ENCODE measurements around the gene EP400. TPM values are rescaled to one million over a fixed set of nuclear protein-coding genes. Genes with fewer than 3 reads are reported as not detected.

EP400 gene
- total RNA-seq, 1 experiment from 2014 or later: 60.5 TPM

DNA sequence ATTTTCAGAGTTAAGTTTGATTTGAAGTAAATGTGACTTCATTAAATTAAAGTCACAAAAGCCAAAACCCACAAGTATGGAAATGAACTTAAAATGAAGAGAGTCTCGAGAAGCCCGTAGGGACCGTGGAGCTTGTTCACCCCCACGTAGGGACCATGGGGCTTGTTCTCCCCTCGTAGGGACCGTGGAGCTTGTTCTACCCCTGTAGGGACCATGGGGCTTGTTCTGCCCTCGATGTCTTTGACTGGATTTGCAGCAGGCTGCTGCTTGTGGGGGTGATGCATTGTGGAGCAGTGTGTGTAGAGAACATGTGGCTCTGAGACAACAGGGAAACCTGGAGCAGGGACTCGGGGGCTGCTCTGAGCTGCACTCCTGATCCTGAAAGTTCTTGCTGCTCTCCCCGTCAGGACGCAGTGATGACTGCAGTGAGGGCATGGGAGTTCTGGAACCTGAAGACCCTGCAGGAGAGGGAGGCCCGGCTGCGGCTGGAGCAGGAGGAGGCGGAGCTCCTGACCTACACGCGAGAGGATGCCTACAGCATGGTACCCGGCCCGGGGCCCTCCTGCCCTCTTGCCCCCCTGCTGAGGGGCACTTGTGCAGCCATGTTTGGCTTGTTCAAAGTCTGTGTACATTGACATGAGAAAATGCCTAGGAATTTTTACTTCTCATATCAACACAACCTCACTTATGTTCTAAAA, 94.2 kb downstream of the EP400 start:
- no peaks in the 10 kb centered on the region for H3K4me1 ChIP-seq
- ChIA-PET CTCF (no interaction called here), POLR2A (no interaction called here)
- BruUV-seq (replicated peaks): no TSS peak
- H3K9me3 ChIP-seq: no peaks in the 10 kb centered on the region
- H3K36me3 Mint-ChIP-seq (ENCODE audit: insufficient read depth, unreplicated experiment): peaks cover 64% of the 10 kb centered on the region
- TF ChIP-seq, protein P1, sequence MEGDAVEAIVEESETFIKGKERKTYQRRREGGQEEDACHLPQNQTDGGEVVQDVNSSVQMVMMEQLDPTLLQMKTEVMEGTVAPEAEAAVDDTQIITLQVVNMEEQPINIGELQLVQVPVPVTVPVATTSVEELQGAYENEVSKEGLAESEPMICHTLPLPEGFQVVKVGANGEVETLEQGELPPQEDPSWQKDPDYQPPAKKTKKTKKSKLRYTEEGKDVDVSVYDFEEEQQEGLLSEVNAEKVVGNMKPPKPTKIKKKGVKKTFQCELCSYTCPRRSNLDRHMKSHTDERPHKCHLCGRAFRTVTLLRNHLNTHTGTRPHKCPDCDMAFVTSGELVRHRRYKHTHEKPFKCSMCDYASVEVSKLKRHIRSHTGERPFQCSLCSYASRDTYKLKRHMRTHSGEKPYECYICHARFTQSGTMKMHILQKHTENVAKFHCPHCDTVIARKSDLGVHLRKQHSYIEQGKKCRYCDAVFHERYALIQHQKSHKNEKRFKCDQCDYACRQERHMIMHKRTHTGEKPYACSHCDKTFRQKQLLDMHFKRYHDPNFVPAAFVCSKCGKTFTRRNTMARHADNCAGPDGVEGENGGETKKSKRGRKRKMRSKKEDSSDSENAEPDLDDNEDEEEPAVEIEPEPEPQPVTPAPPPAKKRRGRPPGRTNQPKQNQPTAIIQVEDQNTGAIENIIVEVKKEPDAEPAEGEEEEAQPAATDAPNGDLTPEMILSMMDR (IDR thresholded peaks at IDR 0.05; ENCODE audit: insufficient read depth in 1 of 2, low read depth in 1 of 2, low read length in 1 of 2, severe bottlenecking in 1 of 2, unreplicated experiment in 1 of 2): no peak
- H3K4me3 Mint-ChIP-seq (ENCODE audit: unreplicated experiment): no peak overlapping the region
- H3K27me3 Mint-ChIP-seq (ENCODE audit: insufficient read depth, unreplicated experiment): no peaks in the 10 kb centered on the region
- no peak for DNase-seq
- intact Hi-C loops (cut with micrococcal nuclease; ENCODE audit: unreplicated experiment): no loop called here
- H3K27ac Mint-ChIP-seq (ENCODE audit: unreplicated experiment): no peak overlapping the region
- no peaks in the 10 kb centered on the region for H3K9me3 Mint-ChIP-seq (ENCODE audit: unreplicated experiment)
- no peaks in the 10 kb centered on the region for H3K4me1 Mint-ChIP-seq (ENCODE audit: low read depth, unreplicated experiment)
- no peak overlapping the region for H3K4me3 ChIP-seq (ENCODE audit: low read depth, low read length)
- no peaks in the 10 kb centered on the region for H3K27me3 ChIP-seq (replicated peaks; ENCODE audit: control insufficient read depth, insufficient read depth, low read length)
- peaks cover 3% of the 10 kb centered on the region for H3K36me3 ChIP-seq (ENCODE audit: control insufficient read depth, insufficient read depth, low read length)

DNA sequence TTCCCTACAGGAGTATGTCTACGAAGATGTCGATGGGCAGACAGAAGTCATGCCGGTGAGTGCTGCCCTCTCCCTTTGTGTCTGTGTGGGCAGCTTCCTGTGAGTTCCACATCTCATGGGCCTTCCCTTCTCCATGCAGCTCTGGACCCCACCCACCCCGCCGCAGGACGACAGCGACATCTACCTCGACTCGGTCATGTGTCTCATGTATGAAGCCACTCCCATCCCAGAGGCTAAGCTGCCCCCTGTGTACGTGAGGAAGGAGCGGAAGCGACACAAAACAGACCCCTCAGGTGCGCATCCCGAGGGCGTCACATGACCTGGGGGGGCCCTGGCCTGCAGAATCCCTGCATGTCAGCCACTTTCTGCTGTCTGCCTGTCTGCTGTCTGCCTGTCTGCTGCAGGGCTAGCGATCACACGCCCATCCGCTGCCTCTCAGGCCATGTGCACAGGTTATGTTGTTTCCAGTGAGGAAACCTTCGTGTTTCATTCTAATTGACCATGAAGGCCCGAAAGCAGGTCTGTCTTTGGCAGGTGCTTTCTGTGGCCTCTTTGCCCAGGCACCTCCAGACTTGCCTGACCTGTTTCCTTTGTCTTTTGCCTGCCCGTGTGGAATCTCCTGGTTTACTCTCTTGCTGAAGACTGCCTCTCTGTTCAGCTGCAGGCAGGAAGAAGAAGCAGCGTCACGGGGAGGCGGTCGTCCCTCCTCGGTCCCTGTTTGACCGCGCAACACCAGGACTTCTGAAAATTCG, 95.1 kb downstream of the EP400 start:
- no peak for DNase-seq
- H3K4me1 Mint-ChIP-seq (ENCODE audit: low read depth, unreplicated experiment): no peaks in the 10 kb centered on the region
- no peaks in the 10 kb centered on the region for H3K9me3 Mint-ChIP-seq (ENCODE audit: unreplicated experiment)
- no peak overlapping the region for H3K27ac Mint-ChIP-seq (ENCODE audit: unreplicated experiment)
- POLR2A ChIA-PET: no interaction called here
- TF ChIP-seq, protein P1 (IDR thresholded peaks at IDR 0.05; ENCODE audit: insufficient read depth in 1 of 2, low read depth in 1 of 2, low read length in 1 of 2, severe bottlenecking in 1 of 2, unreplicated experiment in 1 of 2): no peak
- H3K36me3 Mint-ChIP-seq (ENCODE audit: insufficient read depth, unreplicated experiment): peaks cover 63% of the 10 kb centered on the region
- no peak overlapping the region for H3K4me3 ChIP-seq (ENCODE audit: low read depth, low read length)
- no peaks in the 10 kb centered on the region for H3K9me3 ChIP-seq
- H3K36me3 ChIP-seq (ENCODE audit: control insufficient read depth, insufficient read depth, low read length): peaks cover 2% of the 10 kb centered on the region
- H3K27me3 Mint-ChIP-seq (ENCODE audit: insufficient read depth, unreplicated experiment): no peaks in the 10 kb centered on the region
- no peaks in the 10 kb centered on the region for H3K27me3 ChIP-seq (replicated peaks; ENCODE audit: control insufficient read depth, insufficient read depth, low read length)
- no TSS peak for BruUV-seq (replicated peaks)
- H3K4me3 Mint-ChIP-seq (ENCODE audit: unreplicated experiment): no peak overlapping the region
- CTCF ChIA-PET: no interaction called here
- intact Hi-C loops (cut with micrococcal nuclease; ENCODE audit: unreplicated experiment): no loop called here
- no peaks in the 10 kb centered on the region for H3K4me1 ChIP-seq

DNA sequence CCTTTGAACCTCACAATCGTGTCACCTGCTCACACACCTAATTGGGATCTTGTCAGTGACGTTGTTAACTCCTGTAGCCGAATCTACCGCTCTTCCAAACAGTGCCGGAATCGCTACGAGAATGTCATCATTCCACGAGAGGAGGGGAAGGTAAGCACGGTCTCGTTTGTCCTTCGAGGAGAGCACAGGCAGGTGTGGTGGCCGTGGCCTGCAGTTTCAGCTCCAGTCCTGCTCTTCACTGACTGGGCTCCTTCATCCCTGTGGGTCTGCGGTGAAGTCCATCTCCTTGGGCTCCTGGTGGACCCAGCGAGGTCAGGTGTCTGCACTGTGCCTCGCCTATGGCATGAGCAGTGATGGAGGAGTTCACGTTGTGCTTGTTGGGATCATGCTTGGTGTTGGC, 96.0 kb downstream of the EP400 start:
- no peaks in the 10 kb centered on the region for H3K9me3 ChIP-seq

More for the DNA sequence above, 96.0 kb downstream of the EP400 start:
- Mint-ChIP-seq H3K27me3 (ENCODE audit: insufficient read depth, unreplicated experiment) (no peaks in the 10 kb centered on the region), H3K4me3 (ENCODE audit: unreplicated experiment) (no peak overlapping the region), H3K36me3 (ENCODE audit: insufficient read depth, unreplicated experiment) (peaks cover 63% of the 10 kb centered on the region), H3K9me3 (ENCODE audit: unreplicated experiment) (peaks cover 2% of the 10 kb centered on the region), H3K4me1 (ENCODE audit: low read depth, unreplicated experiment) (no peaks in the 10 kb centered on the region), H3K27ac (ENCODE audit: unreplicated experiment) (no peak overlapping the region)
- no peaks in the 10 kb centered on the region for H3K27me3 ChIP-seq (replicated peaks; ENCODE audit: control insufficient read depth, insufficient read depth, low read length)
- intact Hi-C loops (cut with micrococcal nuclease; ENCODE audit: unreplicated experiment): no loop called here
- BruUV-seq (replicated peaks): no TSS peak
- CTCF ChIA-PET: no interaction called here
- H3K4me3 ChIP-seq (ENCODE audit: low read depth, low read length): no peak overlapping the region
- POLR2A ChIA-PET: no interaction called here
- no peak for DNase-seq
- TF ChIP-seq, protein P1 (IDR thresholded peaks at IDR 0.05; ENCODE audit: insufficient read depth in 1 of 2, low read depth in 1 of 2, low read length in 1 of 2, severe bottlenecking in 1 of 2, unreplicated experiment in 1 of 2): no peak
- H3K4me1 ChIP-seq: no peaks in the 10 kb centered on the region
- H3K36me3 ChIP-seq (ENCODE audit: control insufficient read depth, insufficient read depth, low read length): peaks cover 2% of the 10 kb centered on the region

All from Caco-2 (cell line).